ENCODE data around the gene EIF5AL1. TPM values are rescaled to one million over a fixed set of nuclear protein-coding genes. Genes with fewer than 3 reads are reported as not detected.

Gene EIF5AL1
- total and polyA plus RNA-seq, 7 experiments from 2014 or later, result 0.06 to 1.0 (median 0.25) TPM; not detected in 1

DNA sequence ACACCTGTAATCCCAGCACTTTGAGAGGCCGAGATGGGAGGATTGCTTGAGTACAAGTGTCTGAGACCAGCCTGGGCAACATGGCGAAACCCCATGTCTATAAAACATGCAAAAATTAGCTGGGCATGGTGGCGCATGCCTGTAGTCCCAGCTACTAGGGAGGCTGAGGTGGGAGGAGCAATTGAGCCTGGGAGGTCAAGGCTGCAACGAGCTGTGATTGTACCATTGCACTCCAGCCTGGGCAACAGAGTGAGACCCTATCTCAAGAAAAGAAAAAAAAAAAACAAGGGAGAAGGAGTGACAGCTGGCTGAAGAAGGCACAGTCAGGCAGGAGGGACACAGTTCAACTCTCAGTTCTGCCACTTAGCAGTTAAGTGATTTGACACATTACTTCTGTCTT lies 40.6 kb upstream of the EIF5AL1 start:
- Histone ChIP-seq H3K4me1 (ENCODE audit: control insufficient read depth in 2 of 2, insufficient read depth in 2 of 2, low read length in 2 of 2) (no peaks in the 10 kb centered on the region), H3K4me3 (ENCODE audit: low read length) (no peak overlapping the region), H3K27me3 (ENCODE audit: control insufficient read depth in 2 of 2, insufficient read depth in 2 of 2, low read length in 2 of 2) (no peaks in the 10 kb centered on the region), H3K27ac (ENCODE audit: low read depth, low read length) (no peak overlapping the region), H3K9me3 (ENCODE audit: control insufficient read depth in 2 of 3, low read length in 3 of 3) (no peaks in the 10 kb centered on the region), H3K36me3 (ENCODE audit: control insufficient read depth in 2 of 3, insufficient read depth in 3 of 3, low read length in 3 of 3) (no peaks in the 10 kb centered on the region)
- Mint-ChIP-seq H3K27me3 (peaks cover 4 to 51% (median 18%) of the 10 kb centered on the region in 5 donors), H3K36me3 (no peaks in the 10 kb centered on the region), H3K4me1 (peaks cover 0 to 2% (median 0%) of the 10 kb centered on the region in 7 donors), H3K9me3 (no peaks in the 10 kb centered on the region), H3K4me3 (no peak overlapping the region), H3K27ac (peak overlapping the region in 1 of 9 donors; percentile 32)
- intact Hi-C loops (cut with micrococcal nuclease), result no loop called here
- DNase-seq, result no peak
- no peak for ATAC-seq
- ChIA-PET CTCF (interaction anchor here (0.7 to 0.8 kb wide), 2 partner anchors 10 to 15 kb away, joined by 3 to 8 read pairs; no protein-coding TSS in a partner anchor), POLR2A (interaction anchor here (0.6 kb wide), 1 partner anchor 115 kb away, joined by 3 read pairs; no protein-coding TSS in a partner anchor)

DNA sequence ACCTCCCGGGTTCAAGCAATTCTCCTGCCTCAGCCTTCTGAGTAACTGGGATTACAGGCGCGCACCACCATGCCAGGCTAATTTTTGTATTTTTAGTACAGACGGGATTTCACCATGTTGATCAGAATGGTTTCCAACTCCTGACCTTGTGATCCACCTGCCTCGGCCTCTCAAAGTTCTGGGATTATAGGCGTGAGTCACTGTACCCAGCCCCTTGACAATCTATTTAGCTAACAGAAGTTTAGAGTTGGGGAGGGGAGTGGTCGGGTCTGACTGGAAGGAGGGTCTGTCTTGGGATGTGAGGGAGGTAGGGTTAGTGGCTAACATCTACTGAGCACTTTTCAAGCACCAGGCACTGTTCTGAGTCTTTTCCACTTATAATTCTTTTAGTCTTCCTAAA lies 39.9 kb upstream of the EIF5AL1 start:
- H3K4me3 Mint-ChIP-seq, result no peak overlapping the region
- ATAC-seq (no peak), DNase-seq (no peak)
- no peaks in the 10 kb centered on the region for H3K36me3 Mint-ChIP-seq
- Histone ChIP-seq H3K4me1 (ENCODE audit: control insufficient read depth in 2 of 2, insufficient read depth in 2 of 2, low read length in 2 of 2) (no peaks in the 10 kb centered on the region), H3K4me3 (ENCODE audit: low read length) (no peak overlapping the region), H3K27me3 (ENCODE audit: control insufficient read depth in 2 of 2, insufficient read depth in 2 of 2, low read length in 2 of 2) (no peaks in the 10 kb centered on the region), H3K27ac (ENCODE audit: low read depth, low read length) (no peak overlapping the region), H3K36me3 (ENCODE audit: control insufficient read depth in 2 of 3, insufficient read depth in 3 of 3, low read length in 3 of 3) (no peaks in the 10 kb centered on the region), H3K9me3 (ENCODE audit: control insufficient read depth in 2 of 3, low read length in 3 of 3) (no peaks in the 10 kb centered on the region)
- intact Hi-C loops (cut with micrococcal nuclease), result no loop called here
- CTCF ChIA-PET, result interaction anchor here (0.7 to 0.8 kb wide), 2 partner anchors 11 to 14 kb away, joined by 3 to 8 read pairs; no protein-coding TSS in a partner anchor
- POLR2A ChIA-PET, result no interaction called here
- H3K9me3 Mint-ChIP-seq, result no peaks in the 10 kb centered on the region
- H3K27me3 Mint-ChIP-seq, result peaks cover 8 to 55% (median 23%) of the 10 kb centered on the region in 5 donors
- H3K4me1 Mint-ChIP-seq, result peaks cover 0 to 1% (median 0%) of the 10 kb centered on the region in 7 donors
- H3K27ac Mint-ChIP-seq, result no peak overlapping the region

DNA sequence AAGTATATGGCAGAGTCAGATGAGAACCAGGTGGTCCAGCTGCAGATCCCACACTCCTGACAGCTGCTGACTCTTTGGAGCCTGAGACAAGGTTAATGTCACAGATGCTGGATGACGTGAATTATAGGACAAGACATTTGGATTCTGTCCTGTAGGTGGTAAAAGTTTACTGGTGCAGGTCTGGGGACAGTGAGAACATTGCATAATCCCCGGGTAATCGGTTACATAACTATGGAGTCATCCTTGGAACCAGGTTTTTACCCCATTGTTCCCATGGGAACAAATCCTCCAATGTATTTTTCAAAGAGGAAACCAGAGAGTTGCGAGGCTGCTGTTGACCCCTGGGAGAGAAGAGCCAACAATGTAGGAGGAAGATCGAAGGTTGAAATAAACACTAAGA lies 39.4 kb upstream of the EIF5AL1 start:
- DNase-seq (no peak), ATAC-seq (no peak)
- ChIA-PET POLR2A (no interaction called here), CTCF (no interaction called here)
- H3K4me1 Mint-ChIP-seq, result no peaks in the 10 kb centered on the region
- Histone ChIP-seq H3K27ac (ENCODE audit: low read depth, low read length) (no peak overlapping the region), H3K9me3 (ENCODE audit: control insufficient read depth in 2 of 3, low read length in 3 of 3) (no peaks in the 10 kb centered on the region), H3K27me3 (ENCODE audit: control insufficient read depth in 2 of 2, insufficient read depth in 2 of 2, low read length in 2 of 2) (no peaks in the 10 kb centered on the region), H3K4me1 (ENCODE audit: control insufficient read depth in 2 of 2, insufficient read depth in 2 of 2, low read length in 2 of 2) (no peaks in the 10 kb centered on the region), H3K36me3 (ENCODE audit: control insufficient read depth in 2 of 3, insufficient read depth in 3 of 3, low read length in 3 of 3) (no peaks in the 10 kb centered on the region), H3K4me3 (ENCODE audit: low read length) (no peak overlapping the region)
- no peaks in the 10 kb centered on the region for H3K36me3 Mint-ChIP-seq
- no peak overlapping the region for H3K27ac Mint-ChIP-seq
- no peak overlapping the region for H3K4me3 Mint-ChIP-seq
- H3K27me3 Mint-ChIP-seq, result peaks cover 12 to 56% (median 25%) of the 10 kb centered on the region in 5 donors
- H3K9me3 Mint-ChIP-seq, result no peaks in the 10 kb centered on the region
- intact Hi-C loops (cut with micrococcal nuclease), result no loop called here

DNA sequence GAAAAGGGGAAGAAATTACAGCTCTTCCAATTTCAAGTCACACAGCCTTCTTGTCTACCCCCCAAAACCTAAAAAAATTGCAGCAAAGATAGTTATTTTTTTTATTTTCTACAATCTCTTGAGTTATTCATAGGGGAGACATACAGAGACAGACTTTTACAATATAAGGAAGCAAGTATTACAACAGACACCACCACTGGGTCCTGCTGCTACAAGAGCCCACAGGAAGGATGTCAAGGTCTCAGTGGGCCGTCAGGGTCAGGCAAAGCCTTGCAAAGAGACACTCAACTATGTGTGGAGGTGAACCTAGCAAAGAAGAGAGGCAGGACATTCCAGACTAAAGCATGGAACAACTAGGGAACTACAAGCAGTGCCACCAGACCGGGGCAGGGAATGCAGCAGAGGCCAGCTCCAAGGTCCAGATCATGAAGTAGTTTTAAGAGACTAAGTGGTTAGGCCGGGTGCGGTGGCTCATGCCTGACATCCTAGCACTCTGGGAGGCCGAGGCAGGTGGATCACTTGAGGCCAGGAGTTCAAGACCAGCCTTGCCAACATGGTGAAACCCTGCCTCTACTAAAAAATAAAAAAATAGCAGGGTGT lies 38.7 kb upstream of the EIF5AL1 start:
- Mint-ChIP-seq H3K4me3 (no peak overlapping the region), H3K27me3 (peaks cover 12 to 56% (median 25%) of the 10 kb centered on the region in 5 donors), H3K27ac (no peak overlapping the region), H3K36me3 (no peaks in the 10 kb centered on the region), H3K4me1 (no peaks in the 10 kb centered on the region), H3K9me3 (no peaks in the 10 kb centered on the region)
- DNase-seq (no peak), ATAC-seq (no peak)
- Histone ChIP-seq H3K4me1 (ENCODE audit: control insufficient read depth in 2 of 2, insufficient read depth in 2 of 2, low read length in 2 of 2) (no peaks in the 10 kb centered on the region), H3K27me3 (ENCODE audit: control insufficient read depth in 2 of 2, insufficient read depth in 2 of 2, low read length in 2 of 2) (no peaks in the 10 kb centered on the region), H3K4me3 (ENCODE audit: low read length) (no peak overlapping the region), H3K9me3 (ENCODE audit: control insufficient read depth in 2 of 3, low read length in 3 of 3) (no peaks in the 10 kb centered on the region), H3K36me3 (ENCODE audit: control insufficient read depth in 2 of 3, insufficient read depth in 3 of 3, low read length in 3 of 3) (no peaks in the 10 kb centered on the region), H3K27ac (ENCODE audit: low read depth, low read length) (no peak overlapping the region)
- CTCF ChIA-PET, result no interaction called here
- POLR2A ChIA-PET, result no interaction called here
- intact Hi-C loops (cut with micrococcal nuclease), result no loop called here

DNA sequence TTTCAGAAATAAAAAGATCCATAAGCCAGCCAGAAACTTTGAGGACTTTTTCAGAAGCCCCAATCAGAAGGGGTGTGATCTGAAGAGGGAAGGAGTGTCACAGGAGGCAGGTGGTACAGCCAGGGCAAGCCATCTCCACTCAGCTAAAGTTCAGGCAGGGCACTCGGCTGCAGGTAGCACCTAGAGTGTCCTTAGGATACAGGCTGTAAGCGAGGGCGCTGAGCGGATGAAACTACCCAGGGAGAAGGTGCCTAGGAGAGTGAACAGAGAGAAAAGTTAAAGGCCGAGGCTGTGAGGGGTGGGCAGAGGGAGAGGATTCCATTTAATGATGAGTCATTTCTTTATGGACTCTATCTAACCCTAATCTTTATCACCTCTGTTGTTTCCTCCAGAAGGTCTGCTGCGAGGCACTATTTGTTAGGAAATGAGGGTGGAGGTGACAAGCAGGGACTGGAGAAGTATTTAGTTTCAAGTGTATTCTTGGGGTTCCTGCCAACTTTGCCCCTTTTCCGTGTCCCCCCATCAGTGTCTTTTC lies 37.1 kb upstream of the EIF5AL1 start:
- ATAC-seq (no peak), DNase-seq (no peak)
- no peaks in the 10 kb centered on the region for H3K4me1 ChIP-seq (ENCODE audit: control insufficient read depth in 2 of 2, insufficient read depth in 2 of 2, low read length in 2 of 2)
- POLR2A ChIA-PET, result interaction anchor here (1.3 kb wide), 1 partner anchor 31 kb away, joined by 4 read pairs; no protein-coding TSS in a partner anchor
- Mint-ChIP-seq H3K4me1 (no peaks in the 10 kb centered on the region), H3K27ac (no peak overlapping the region), H3K4me3 (no peak overlapping the region), H3K36me3 (no peaks in the 10 kb centered on the region), H3K27me3 (peaks cover 12 to 61% (median 25%) of the 10 kb centered on the region in 5 donors), H3K9me3 (no peaks in the 10 kb centered on the region)
- no peaks in the 10 kb centered on the region for H3K36me3 ChIP-seq (ENCODE audit: control insufficient read depth in 2 of 3, insufficient read depth in 3 of 3, low read length in 3 of 3)
- no peaks in the 10 kb centered on the region for H3K9me3 ChIP-seq (ENCODE audit: control insufficient read depth in 2 of 3, low read length in 3 of 3)
- no peak overlapping the region for H3K27ac ChIP-seq (ENCODE audit: low read depth, low read length)
- no peak overlapping the region for H3K4me3 ChIP-seq (ENCODE audit: low read length)
- CTCF ChIA-PET, result no interaction called here
- H3K27me3 ChIP-seq (ENCODE audit: control insufficient read depth in 2 of 2, insufficient read depth in 2 of 2, low read length in 2 of 2), result no peaks in the 10 kb centered on the region
- intact Hi-C loops (cut with micrococcal nuclease), result no loop called here

DNA sequence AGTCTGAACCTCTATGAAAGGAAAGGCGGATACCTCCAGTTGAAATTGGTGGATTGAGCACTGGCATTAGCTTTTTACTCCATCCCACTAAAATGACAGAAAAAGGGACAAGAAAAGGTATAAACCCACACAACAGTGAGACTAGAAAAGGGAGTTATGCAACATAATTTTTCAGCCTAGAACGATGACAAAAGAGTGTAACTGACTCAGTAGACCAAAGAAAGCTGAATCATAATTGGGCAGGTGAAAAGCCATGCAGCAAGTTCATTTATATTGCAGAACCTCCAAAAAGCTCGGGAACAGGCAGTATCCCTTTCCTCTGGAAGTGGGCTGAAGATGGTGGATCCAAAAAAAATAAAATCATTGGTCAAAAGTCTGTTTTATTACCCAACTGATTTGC lies 36.5 kb upstream of the EIF5AL1 start:
- CTCF ChIA-PET, result interaction anchor here (1.2 kb wide), 1 partner anchor 12 kb away, joined by 3 read pairs; no protein-coding TSS in a partner anchor
- no peaks in the 10 kb centered on the region for H3K36me3 Mint-ChIP-seq

DNA sequence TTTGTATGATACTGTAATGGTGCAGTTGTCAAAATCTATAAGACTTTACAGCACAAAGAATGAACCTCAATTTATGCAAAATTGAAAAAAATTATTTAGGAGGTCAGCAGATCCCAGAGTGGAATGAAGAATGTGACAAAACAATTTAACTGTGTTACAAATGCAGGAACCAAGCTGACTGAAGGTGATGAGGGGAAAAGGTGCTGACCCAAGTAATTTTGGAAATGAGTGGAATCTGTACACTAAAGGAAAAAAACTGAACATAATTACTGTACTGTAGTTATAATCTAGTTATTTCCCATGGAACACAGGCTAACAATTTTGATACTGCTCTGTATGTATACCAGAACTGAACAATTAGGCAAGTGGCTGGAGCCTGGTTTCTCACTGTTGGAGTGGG lies 35.7 kb upstream of the EIF5AL1 start:
- Mint-ChIP-seq H3K4me1 (no peaks in the 10 kb centered on the region), H3K9me3 (no peaks in the 10 kb centered on the region), H3K27ac (no peak overlapping the region), H3K4me3 (no peak overlapping the region), H3K27me3 (peaks cover 12 to 69% (median 21%) of the 10 kb centered on the region in 5 donors), H3K36me3 (no peaks in the 10 kb centered on the region)
- ATAC-seq, result no peak
- Histone ChIP-seq H3K27me3 (ENCODE audit: control insufficient read depth in 2 of 2, insufficient read depth in 2 of 2, low read length in 2 of 2) (no peaks in the 10 kb centered on the region), H3K4me1 (ENCODE audit: control insufficient read depth in 2 of 2, insufficient read depth in 2 of 2, low read length in 2 of 2) (no peaks in the 10 kb centered on the region), H3K9me3 (ENCODE audit: control insufficient read depth in 2 of 3, low read length in 3 of 3) (no peaks in the 10 kb centered on the region), H3K27ac (ENCODE audit: low read depth, low read length) (no peak overlapping the region), H3K36me3 (ENCODE audit: control insufficient read depth in 2 of 3, insufficient read depth in 3 of 3, low read length in 3 of 3) (no peaks in the 10 kb centered on the region), H3K4me3 (ENCODE audit: low read length) (no peak overlapping the region)
- ChIA-PET POLR2A (no interaction called here), CTCF (interaction anchor here (1.2 kb wide), 1 partner anchor 11 kb away, joined by 3 read pairs; no protein-coding TSS in a partner anchor)
- DNase-seq, result no peak
- intact Hi-C loops (cut with micrococcal nuclease), result no loop called here

More for the DNA sequence above, 36.5 kb upstream of the EIF5AL1 start:
- Histone ChIP-seq H3K9me3 (ENCODE audit: control insufficient read depth in 2 of 3, low read length in 3 of 3) (no peaks in the 10 kb centered on the region), H3K4me3 (ENCODE audit: low read length) (no peak overlapping the region), H3K27ac (ENCODE audit: low read depth, low read length) (no peak overlapping the region), H3K27me3 (ENCODE audit: control insufficient read depth in 2 of 2, insufficient read depth in 2 of 2, low read length in 2 of 2) (no peaks in the 10 kb centered on the region), H3K4me1 (ENCODE audit: control insufficient read depth in 2 of 2, insufficient read depth in 2 of 2, low read length in 2 of 2) (no peaks in the 10 kb centered on the region), H3K36me3 (ENCODE audit: control insufficient read depth in 2 of 3, insufficient read depth in 3 of 3, low read length in 3 of 3) (no peaks in the 10 kb centered on the region)
- POLR2A ChIA-PET, result no interaction called here
- no peaks in the 10 kb centered on the region for H3K9me3 Mint-ChIP-seq
- intact Hi-C loops (cut with micrococcal nuclease), result no loop called here
- ATAC-seq (no peak), DNase-seq (no peak)
- H3K4me3 Mint-ChIP-seq, result no peak overlapping the region
- H3K27ac Mint-ChIP-seq, result no peak overlapping the region
- peaks cover 12 to 67% (median 25%) of the 10 kb centered on the region in 5 donors for H3K27me3 Mint-ChIP-seq
- H3K4me1 Mint-ChIP-seq, result no peaks in the 10 kb centered on the region

Measured in naive thymus-derived CD4-positive, alpha-beta T cell (primary cell).